Neural cell (in vitro differentiated cells): Measurements from ENCODE around the gene GRIN1. TPM values are rescaled to one million over a fixed set of nuclear protein-coding genes. Genes with fewer than 3 reads are reported as not detected.

Experiments used
- H2AFZ ChIP-seq: fragments of 200-600, 300-800 bp; sonication (generic), shearing (Covaris generic); 2 replicates; pipeline ENCODE4 v1.6.0; 2014; ENCODE audit warnings: low read depth, mild to moderate bottlenecking, antibody characterized with exemption, low read length, moderate library complexity
- H3F3A ChIP-seq: fragments of 200-600 bp; shearing (Covaris generic); 2 replicates; pipeline ENCODE4 v1.6.1; 2016; ENCODE audit warnings: mild to moderate bottlenecking, moderate library complexity, mixed read lengths, antibody characterized with exemption, low read length; ENCODE audit not compliant: insufficient read depth, poor library complexity, severe bottlenecking
- H3K27ac ChIP-seq: fragments of 200-600, 300-800 bp; sonication (generic), shearing (Covaris generic); 2 replicates; pipeline ENCODE4 v1.5.1; 2014; ENCODE audit warnings: mild to moderate bottlenecking, low read length, moderate library complexity
- H3K27me3 ChIP-seq: fragments of 300-800, 200-600 bp; sonication (generic), shearing (Covaris generic); 2 replicates; pipeline ENCODE4 v1.6.0; 2014; ENCODE audit warnings: mild to moderate bottlenecking, low read depth, low read length, moderate library complexity; ENCODE audit not compliant: insufficient read depth
- H3K36me3 ChIP-seq: fragments of 300-800, 200-600 bp; sonication (generic), shearing (Covaris generic); 2 replicates; pipeline ENCODE4 v1.5.1; 2014; ENCODE audit warnings: mild to moderate bottlenecking, antibody characterized with exemption, low read length, moderate library complexity; ENCODE audit not compliant: insufficient read depth
- H3K4me2 ChIP-seq: fragments of 300-800, 200-600 bp; sonication (generic), shearing (Covaris generic); 2 replicates; pipeline ENCODE4 v1.6.0; 2014; ENCODE audit warnings: mild to moderate bottlenecking, low read length
- H3K4me3 ChIP-seq: fragments of 300-800, 200-600 bp; sonication (generic), shearing (Covaris generic); 2 replicates; pipeline ENCODE4 v1.5.1; 2014; ENCODE audit warnings: mild to moderate bottlenecking, low read length, moderate library complexity
- H3K79me2 ChIP-seq: fragments of 200-600 bp; shearing (Covaris generic); replicated peaks from 2 replicates; pipeline ENCODE4 v1.6.0; 2014; ENCODE audit warnings: mild to moderate bottlenecking, low read length, moderate library complexity; ENCODE audit not compliant: insufficient read depth
- H3K9ac ChIP-seq: fragments of 300-800, 200-600 bp; sonication (generic), shearing (Covaris generic); 2 replicates; pipeline ENCODE4 v1.6.1; 2016; ENCODE audit warnings: mild to moderate bottlenecking, low read length, mixed read lengths
- H3K9me2 ChIP-seq: fragments of 200-600 bp; shearing (Covaris generic); 2 replicates; pipeline ENCODE4 v1.6.1; 2016; ENCODE audit warnings: mild to moderate bottlenecking, low read length, mixed read lengths; ENCODE audit not compliant: insufficient read depth
- H3K9me3 ChIP-seq: fragments of 200-600, 300-800 bp; sonication (generic), shearing (Covaris generic); 2 replicates; pipeline ENCODE4 v1.6.1; 2016; ENCODE audit warnings: mild to moderate bottlenecking, mixed run types, low read length, moderate library complexity, mixed read lengths
- H4K20me1 ChIP-seq: fragments of 200-600 bp; shearing (Covaris generic); 2 replicates; pipeline ENCODE4 v1.6.1; 2016; ENCODE audit warnings: mild to moderate bottlenecking, mixed run types; ENCODE audit not compliant: insufficient read depth
- CTCF ChIP-seq: fragments of 450-650 bp; IDR thresholded peaks from 2 replicates; pipeline ENCODE4 v1.5.1; 2014; ENCODE audit warnings: antibody characterized with exemption, mild to moderate bottlenecking, moderate library complexity; ENCODE audit not compliant: poor library complexity, severe bottlenecking
- EP300 ChIP-seq: fragments of 450-650 bp; conservative IDR thresholded peaks from 2 replicates; pipeline ENCODE4 v1.6.1; 2014; ENCODE audit warnings: antibody characterized with exemption, mild to moderate bottlenecking, moderate library complexity; ENCODE audit not compliant: poor library complexity, severe bottlenecking
- EZH2 ChIP-seq: fragments of 200-600, 300-800 bp; shearing (Covaris generic), sonication (generic); IDR thresholded peaks from 2 replicates; pipeline ENCODE4 v1.6.1; 2014; ENCODE audit warnings: antibody characterized with exemption, low read length, borderline replicate concordance, mild to moderate bottlenecking; ENCODE audit not compliant: insufficient read depth, poor library complexity, severe bottlenecking
- MXI1 ChIP-seq: fragments of 450-650 bp; conservative IDR thresholded peaks from 2 replicates; pipeline ENCODE4 v1.6.1; 2014; ENCODE audit warnings: antibody characterized with exemption, mild to moderate bottlenecking; ENCODE audit not compliant: poor library complexity, severe bottlenecking
- POLR2AphosphoS5 ChIP-seq: IDR thresholded peaks from 2 replicates; pipeline ENCODE4 v1.6.1; 2012
- RAD21 ChIP-seq: fragments of 450-650 bp; conservative IDR thresholded peaks from 2 replicates; pipeline ENCODE4 v1.6.1; 2014; ENCODE audit warnings: antibody characterized with exemption, mild to moderate bottlenecking, moderate library complexity
- REST ChIP-seq: IDR thresholded peaks from 2 replicates; pipeline ENCODE4 v1.6.1; 2012; ENCODE audit warnings: borderline replicate concordance
- SMC3 ChIP-seq: fragments of 450-650 bp; conservative IDR thresholded peaks from 2 replicates; pipeline ENCODE4 v1.6.1; 2014; ENCODE audit warnings: antibody characterized with exemption, mild to moderate bottlenecking, moderate library complexity; ENCODE audit not compliant: poor library complexity
- TAF1 ChIP-seq: IDR thresholded peaks from 2 replicates; pipeline ENCODE4 v1.6.1; 2012; ENCODE audit warnings: low read depth
- polyA plus RNA-seq: library from polyadenylated mRNA; depleted of rRNA; stranded (reverse); fragments of >200 nt; gene quantifications from 2 replicates; pipeline ENCODE4 v1.2.3, GENCODE V29; 2014

Gene GRIN1
- polyA plus RNA-seq, 1 donor from 2014 or later: 0.58 TPM

- H2AFZ ChIP-seq: no peak overlapping the region
Measured at GRCh38 chr9:137161558-137162486, 22.9 kb downstream of the GRIN1 start.

More at GRCh38 chr9:137161558-137162486, 22.9 kb downstream of the GRIN1 start:
- Histone ChIP-seq H4K20me1 (no peaks in the 10 kb centered on the region), H3K79me2 (no peaks in the 10 kb centered on the region), H3K27ac (no peak overlapping the region), H3K4me3 (no peak overlapping the region), H3K36me3 (no peaks in the 10 kb centered on the region), H3K9ac (no peak overlapping the region), H3K4me2 (no peak overlapping the region), H3F3A (no peaks in the 10 kb centered on the region), H3K9me3 (no peaks in the 10 kb centered on the region), H3K9me2 (no peaks in the 10 kb centered on the region), H3K27me3 (peaks cover 89% of the 10 kb centered on the region)
- no peak for TF ChIP-seq POLR2AphosphoS5
- TF ChIP-seq MXI1: no peak
- TF ChIP-seq CTCF: no peak
- TF ChIP-seq REST: no peak
- TF ChIP-seq SMC3: no peak
- TF ChIP-seq TAF1: no peak
- no peak for TF ChIP-seq EZH2
- TF ChIP-seq RAD21: no peak
- TF ChIP-seq EP300: no peak
